PC-3 (cell line): ENCODE results near the gene RNU1-3. TPM values are rescaled to one million over a fixed set of nuclear protein-coding genes. Genes with fewer than 3 reads are reported as not detected.
"Not testable (repeated sequence)": the region's sequence is repeated elsewhere in the genome, so short reads cannot be mapped to it uniquely, and the experiment has no call there.

Experiments used
- ATAC-seq: fragments of 200-7000 bp; cut with Tn5 transposase; 2 replicates; pipeline ENCODE4 v1.9.1; 2020; ENCODE audit warnings: mild to moderate bottlenecking, moderate library complexity
- BruUV-seq: library from RNA; stranded (reverse); fragments of 400-500 nt; replicated peaks from 2 replicates; lab custom pipeline; 2021; lab: Mats Ljungman, UMichigan
- CTCF ChIA-PET: fragments of 300-600 bp; sonication (Branson Sonifier 250); formaldehyde crosslinking; loops from one replicate; lab custom pipeline; 2022; ENCODE audit warnings: antibody characterized with exemption; lab: Charles Lee
- POLR2A ChIA-PET: fragments of 300-600 bp; sonication (Branson Sonifier 250); formaldehyde crosslinking; loops from one replicate; lab custom pipeline; 2022; ENCODE audit warnings: antibody characterized with exemption; ENCODE audit not compliant: unreplicated experiment; lab: Charles Lee
- DNase-seq: peaks from one replicate; pipeline ENCODE4 v3.0.0-alpha.2; 2015
- H2AFZ ChIP-seq: fragments of 300-600 bp; sonication (generic); 2 replicates; pipeline ENCODE4 v1.6.0; 2016; ENCODE audit warnings: antibody characterized with exemption, low read length
- H3F3A ChIP-seq: fragments of 300-600 bp; sonication (generic); one replicate; pipeline ENCODE4 v1.6.0; 2017; ENCODE audit warnings: antibody characterized with exemption, low read length, control low read depth, mild to moderate bottlenecking; ENCODE audit not compliant: unreplicated experiment
- H3K27ac ChIP-seq: fragments of 300-600 bp; sonication (generic); 2 replicates; pipeline ENCODE4 v1.5.1; 2016; ENCODE audit warnings: mild to moderate bottlenecking, low read length
- H3K27me3 ChIP-seq: fragments of 300-600 bp; sonication (generic); 2 replicates; pipeline ENCODE4 v1.6.1; 2016; ENCODE audit warnings: low read length, mixed read lengths
- H3K36me3 ChIP-seq: fragments of 300-600 bp; sonication (generic); 2 replicates; pipeline ENCODE4 v1.6.1; 2016; ENCODE audit warnings: low read depth, mixed run types, low read length, mixed read lengths
- H3K4me1 ChIP-seq: fragments of 300-600 bp; sonication (generic); 2 replicates; pipeline ENCODE4 v1.5.1; 2016; ENCODE audit warnings: low read length; ENCODE audit not compliant: insufficient read depth
- H3K4me2 ChIP-seq: fragments of 300-600 bp; sonication (generic); 2 replicates; pipeline ENCODE4 v1.6.0; 2016; ENCODE audit warnings: low read length
- H3K4me3 ChIP-seq: fragments of 300-600 bp; sonication (generic); 2 replicates; pipeline ENCODE4 v1.5.1; 2016; ENCODE audit warnings: mild to moderate bottlenecking, low read length, mixed read lengths
- H3K79me2 ChIP-seq: fragments of 300-600 bp; sonication (generic); 2 replicates; pipeline ENCODE4 v1.6.1; 2017; ENCODE audit warnings: low read length, mixed read lengths
- H3K9ac ChIP-seq: fragments of 300-600 bp; sonication (generic); 2 replicates; pipeline ENCODE4 v1.6.0; 2016; ENCODE audit warnings: mild to moderate bottlenecking, low read length
- H3K9me2 ChIP-seq: fragments of 300-600 bp; sonication (generic); replicated peaks from 2 replicates; pipeline ENCODE4 v1.6.1; 2016; ENCODE audit warnings: mixed run types, low read length, mixed read lengths
- H3K9me3 ChIP-seq: fragments of 300-600 bp; sonication (generic); 2 replicates; pipeline ENCODE4 v1.6.1; 2016; ENCODE audit warnings: low read length, mixed read lengths
- H4K20me1 ChIP-seq: fragments of 300-600 bp; sonication (generic); 2 replicates; pipeline ENCODE4 v1.6.1; 2016; ENCODE audit warnings: low read length, mixed read lengths
- intact Hi-C: fragments of 100-400 bp; cut with micrococcal nuclease; formaldehyde crosslinking; loops from 2 replicates; pipeline ENCODE4 v1.9.0; 2023
- total RNA-seq: library from RNA; depleted of rRNA; stranded (reverse); fragments of >200 nt; gene quantifications from 2 replicates; pipeline ENCODE4 v1.2.3, GENCODE V29; 2014

RNU1-3 gene
- total RNA-seq, 1 experiment from 2014 or later = under 0.01 TPM

DNA sequence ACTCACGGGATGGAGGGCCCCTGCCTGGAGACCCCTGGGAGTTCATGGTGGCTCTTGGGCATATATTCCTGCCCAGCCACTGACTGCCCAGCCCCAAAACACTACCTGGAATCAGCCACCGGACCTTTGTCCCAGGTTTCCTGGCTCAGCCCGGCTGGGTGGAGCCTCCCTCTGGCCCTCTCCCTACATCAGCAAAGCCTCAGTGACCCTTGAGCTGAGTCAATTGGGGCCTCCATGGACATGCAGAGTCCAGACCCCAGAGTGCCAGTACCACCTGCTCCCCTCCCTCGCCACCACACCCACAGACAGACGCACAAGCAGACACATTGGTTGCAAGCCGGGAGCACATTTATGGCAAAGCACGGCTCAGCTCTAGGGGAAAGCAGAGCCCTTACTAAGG lies 30.4 kb upstream of the RNU1-3 start:
- not testable (repeated sequence) for ATAC-seq, H3K4me1 ChIP-seq

DNA sequence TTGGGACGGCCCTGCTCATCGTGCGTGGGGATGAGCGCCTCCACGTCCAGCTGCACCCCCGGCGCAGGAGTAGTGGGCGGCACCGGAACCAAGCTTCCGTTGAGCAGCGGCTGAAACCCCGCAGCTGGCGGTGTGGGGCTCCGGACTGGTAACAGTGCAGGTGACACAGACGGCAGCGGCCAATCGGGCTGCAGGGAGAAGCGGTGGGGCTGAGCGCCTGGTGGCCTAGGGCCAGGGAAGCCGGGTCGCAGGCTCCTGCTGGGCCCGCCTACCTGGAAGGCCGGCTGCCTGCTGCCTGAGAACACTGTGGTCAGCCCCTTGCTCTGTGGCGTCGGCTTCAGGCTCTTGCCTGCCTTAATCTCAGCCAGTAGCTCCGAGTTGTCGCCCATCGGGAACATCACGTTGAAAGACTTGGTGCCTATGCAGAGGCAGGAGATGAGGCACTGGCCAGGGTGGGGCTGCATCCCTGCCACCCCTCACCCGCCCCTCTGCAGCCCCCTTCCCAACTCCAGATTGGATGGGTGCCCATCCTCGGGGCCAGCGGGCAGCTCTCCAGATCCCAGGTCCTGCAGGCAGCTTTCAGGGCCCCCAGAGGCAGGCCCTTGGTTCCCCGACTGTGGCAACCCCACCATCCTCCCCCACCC lies 29.9 kb upstream of the RNU1-3 start:
- H4K20me1 ChIP-seq, H3K9me3 ChIP-seq, H3K9ac ChIP-seq, H3K27me3 ChIP-seq, H2AFZ ChIP-seq, H3K4me1 ChIP-seq, H3K36me3 ChIP-seq, H3K9me2 ChIP-seq, BruUV-seq, H3K4me3 ChIP-seq, intact Hi-C loops, H3K79me2 ChIP-seq, H3F3A ChIP-seq, H3K27ac ChIP-seq: not testable (repeated sequence)
- peak overlapping the region; percentile 39; the same call in 1 of the 2 replicates for H3K4me2 ChIP-seq
- DNase-seq (peak; percentile 53), ATAC-seq (peak; percentile 55)
- CTCF ChIA-PET = interaction anchor here (0.6 kb wide), 1 partner anchor 10 kb away, joined by 3 read pairs; no protein-coding TSS in a partner anchor
- POLR2A ChIA-PET = interaction anchor here (0.6 kb wide), 1 partner anchor 888 kb away, joined by 5 read pairs; no protein-coding TSS in a partner anchor

More for the DNA sequence above, 30.4 kb upstream of the RNU1-3 start:
- H3K9ac ChIP-seq, H3K79me2 ChIP-seq, H3K27me3 ChIP-seq, BruUV-seq, H4K20me1 ChIP-seq, DNase-seq, H3F3A ChIP-seq, H3K9me3 ChIP-seq, intact Hi-C loops, H2AFZ ChIP-seq, H3K4me2 ChIP-seq, H3K27ac ChIP-seq, POLR2A ChIA-PET, H3K4me3 ChIP-seq, H3K36me3 ChIP-seq, H3K9me2 ChIP-seq: not testable (repeated sequence)
- CTCF ChIA-PET = interaction anchor here (0.6 kb wide), 1 partner anchor 10 kb away, joined by 3 read pairs; no protein-coding TSS in a partner anchor

GRCh38 chr1:16694308-16694702 lies 27.6 kb upstream of the RNU1-3 start:
- H3K36me3 ChIP-seq, H2AFZ ChIP-seq, H3K4me1 ChIP-seq, H3F3A ChIP-seq, H3K9me2 ChIP-seq, H3K79me2 ChIP-seq, CTCF ChIA-PET, H3K4me2 ChIP-seq, H4K20me1 ChIP-seq, H3K9ac ChIP-seq, H3K9me3 ChIP-seq, intact Hi-C loops, H3K4me3 ChIP-seq, H3K27ac ChIP-seq, H3K27me3 ChIP-seq, ATAC-seq, BruUV-seq, POLR2A ChIA-PET, DNase-seq: not testable (repeated sequence)

- H3K4me2 ChIP-seq, H3K27ac ChIP-seq, H3K9me2 ChIP-seq, intact Hi-C loops, POLR2A ChIA-PET, BruUV-seq, H3K9ac ChIP-seq, H3K79me2 ChIP-seq, H3F3A ChIP-seq, H4K20me1 ChIP-seq, H3K4me1 ChIP-seq, H3K9me3 ChIP-seq, DNase-seq, H3K27me3 ChIP-seq, H2AFZ ChIP-seq, H3K36me3 ChIP-seq, H3K4me3 ChIP-seq: not testable (repeated sequence)
- CTCF ChIA-PET = interaction anchor here (0.6 kb wide), 1 partner anchor 14 kb away, joined by 5 read pairs; no protein-coding TSS in a partner anchor
- peak; percentile 34 for ATAC-seq
These were observed 26.9 kb upstream of the RNU1-3 start for GRCh38 chr1:16693449-16694307.

- H3K79me2 ChIP-seq, H3K4me3 ChIP-seq, H3K4me1 ChIP-seq, H3K27ac ChIP-seq, H3F3A ChIP-seq, H3K9me3 ChIP-seq, POLR2A ChIA-PET, DNase-seq, H3K4me2 ChIP-seq, H2AFZ ChIP-seq, H4K20me1 ChIP-seq, H3K9ac ChIP-seq, H3K36me3 ChIP-seq, H3K27me3 ChIP-seq, intact Hi-C loops, H3K9me2 ChIP-seq, ATAC-seq, BruUV-seq: not testable (repeated sequence)
- CTCF ChIA-PET = interaction anchor here (0.6 kb wide), 1 partner anchor 14 kb away, joined by 5 read pairs; no protein-coding TSS in a partner anchor
These were observed 26.1 kb upstream of the RNU1-3 start for GRCh38 chr1:16692717-16693448.

DNA sequence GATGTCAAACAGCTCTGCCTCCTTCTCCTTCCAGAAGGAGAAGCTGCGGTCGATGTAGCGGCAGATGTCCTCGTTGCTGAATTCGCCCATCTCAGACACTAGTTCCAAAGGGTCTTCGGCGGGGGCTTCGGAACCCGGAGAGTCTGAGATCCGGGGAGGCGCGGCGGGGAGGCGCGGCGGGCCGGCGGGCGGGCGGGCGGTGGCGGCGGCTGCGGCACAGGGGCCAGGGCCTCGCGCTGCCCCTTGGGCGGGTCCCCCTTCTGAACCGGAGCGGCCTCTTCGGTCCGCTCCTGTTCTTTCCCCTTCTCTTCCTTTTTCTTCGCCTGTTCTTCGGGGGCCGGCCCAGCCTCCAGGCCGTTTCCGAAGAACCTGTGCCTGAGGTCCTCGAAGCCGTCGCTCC lies 25.5 kb upstream of the RNU1-3 start:
- CTCF ChIA-PET, intact Hi-C loops, H3K27ac ChIP-seq, H3K4me2 ChIP-seq, POLR2A ChIA-PET, H3K9me2 ChIP-seq, H3K79me2 ChIP-seq, H3K9me3 ChIP-seq, H2AFZ ChIP-seq, H3K9ac ChIP-seq, DNase-seq, ATAC-seq, H3K27me3 ChIP-seq, H3F3A ChIP-seq, H3K36me3 ChIP-seq, BruUV-seq, H3K4me1 ChIP-seq, H3K4me3 ChIP-seq, H4K20me1 ChIP-seq: not testable (repeated sequence)
